CD4-positive, alpha-beta T cell treated with Interferon gamma for 1 hour (primary cell): ENCODE results near the gene KRTAP5-2.
"Not testable (repeated sequence)": the region's sequence is repeated elsewhere in the genome, so short reads cannot be mapped to it uniquely, and the experiment has no call there.

Experiments used
- DNase-seq: peaks from one replicate; pipeline ENCODE4 v3.0.0-alpha.2; 2020

The KRTAP5-2 gene

DNA sequence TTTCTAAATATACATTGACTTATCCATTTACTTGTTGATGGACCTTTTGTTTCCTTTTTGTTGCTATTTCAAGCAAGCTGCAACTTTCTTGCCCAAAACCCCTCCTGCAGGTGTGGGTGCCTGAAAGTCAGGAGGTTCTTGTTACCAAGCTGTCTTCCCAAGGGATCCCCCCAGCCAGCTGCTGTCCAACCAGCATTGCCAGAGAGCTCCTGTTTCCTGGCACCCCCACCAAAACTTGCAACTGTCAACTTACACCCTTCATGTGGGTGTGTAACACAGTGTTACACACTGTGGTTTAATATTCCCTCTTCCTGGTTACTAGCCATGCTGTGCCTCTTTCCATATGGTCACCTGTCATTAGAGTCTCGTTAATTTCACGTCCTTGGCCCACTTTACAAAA lies 11.4 kb downstream of the KRTAP5-2 start:
- DNase-seq: no peak

- not testable (repeated sequence) for DNase-seq
Measured at GRCh38 chr11:1584661-1585370, 13.3 kb downstream of the KRTAP5-2 start, which contains the start of gene KRTAP5-1. Gene KRTAP5-1 (minus strand): TSS chr11:1585283. CDS start chr11:1585249, 34 bp downstream.

DNA sequence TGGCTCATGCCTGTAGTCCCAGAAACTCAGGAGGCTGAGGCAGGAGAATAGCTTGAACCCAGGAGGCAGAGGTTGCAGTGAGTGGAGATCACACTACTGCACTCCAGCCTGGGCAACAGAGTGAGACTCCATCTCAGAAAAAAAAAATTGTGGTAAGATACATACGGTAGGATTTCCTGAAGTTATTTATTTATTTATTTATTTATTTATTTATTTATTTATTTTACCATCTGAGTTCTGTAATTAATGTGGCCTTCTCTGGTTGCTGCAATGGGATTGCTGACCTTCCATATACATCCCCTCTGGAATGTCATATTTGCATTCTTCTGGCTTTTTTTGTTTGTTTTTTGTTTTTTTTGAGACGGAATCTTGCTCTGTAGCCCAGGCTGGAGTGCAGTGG lies 15.2 kb downstream of the KRTAP5-2 start:
- not testable (repeated sequence) for DNase-seq

- no peak for DNase-seq
Measured at GRCh38 chr11:1581976-1582375, 16.1 kb downstream of the KRTAP5-2 start.

GRCh38 chr11:1576825-1577224 lies 21.3 kb downstream of the KRTAP5-2 start:
- DNase-seq: no peak

DNA sequence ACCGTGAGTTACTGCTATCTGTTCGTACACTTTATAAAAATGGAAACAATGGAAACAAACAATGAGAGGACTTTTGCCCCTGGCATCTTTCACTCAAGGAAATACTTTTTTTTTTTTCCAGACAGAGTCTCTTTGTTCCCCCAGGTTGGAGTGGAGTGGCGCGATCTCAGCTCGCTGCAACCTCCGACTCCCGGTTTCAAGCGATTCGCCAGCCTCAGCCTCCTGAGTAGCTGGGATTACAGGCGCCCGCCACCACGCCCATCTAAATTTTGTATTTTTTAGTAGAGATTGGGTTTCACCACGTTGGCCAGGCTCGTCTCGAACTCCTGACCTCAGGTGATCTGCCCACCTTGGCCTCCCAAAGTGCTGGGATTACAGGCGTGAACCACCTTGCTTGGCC lies 22.3 kb downstream of the KRTAP5-2 start:
- not testable (repeated sequence) for DNase-seq

DNA sequence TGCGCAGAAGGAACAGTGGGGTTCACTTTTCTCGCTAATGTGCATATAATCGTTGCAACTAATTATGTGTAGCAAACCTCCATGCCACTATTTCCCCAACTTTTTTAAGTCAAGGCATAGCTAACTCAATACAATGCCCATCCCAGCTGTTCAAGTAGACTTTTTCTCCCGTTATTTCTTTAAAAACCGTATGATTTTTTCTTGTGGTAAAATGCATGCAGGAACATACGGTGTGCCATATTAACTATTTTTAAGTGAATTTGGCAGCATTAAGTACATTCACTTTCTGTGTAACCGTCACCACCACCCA lies 23.2 kb downstream of the KRTAP5-2 start:
- no peak for DNase-seq

DNA sequence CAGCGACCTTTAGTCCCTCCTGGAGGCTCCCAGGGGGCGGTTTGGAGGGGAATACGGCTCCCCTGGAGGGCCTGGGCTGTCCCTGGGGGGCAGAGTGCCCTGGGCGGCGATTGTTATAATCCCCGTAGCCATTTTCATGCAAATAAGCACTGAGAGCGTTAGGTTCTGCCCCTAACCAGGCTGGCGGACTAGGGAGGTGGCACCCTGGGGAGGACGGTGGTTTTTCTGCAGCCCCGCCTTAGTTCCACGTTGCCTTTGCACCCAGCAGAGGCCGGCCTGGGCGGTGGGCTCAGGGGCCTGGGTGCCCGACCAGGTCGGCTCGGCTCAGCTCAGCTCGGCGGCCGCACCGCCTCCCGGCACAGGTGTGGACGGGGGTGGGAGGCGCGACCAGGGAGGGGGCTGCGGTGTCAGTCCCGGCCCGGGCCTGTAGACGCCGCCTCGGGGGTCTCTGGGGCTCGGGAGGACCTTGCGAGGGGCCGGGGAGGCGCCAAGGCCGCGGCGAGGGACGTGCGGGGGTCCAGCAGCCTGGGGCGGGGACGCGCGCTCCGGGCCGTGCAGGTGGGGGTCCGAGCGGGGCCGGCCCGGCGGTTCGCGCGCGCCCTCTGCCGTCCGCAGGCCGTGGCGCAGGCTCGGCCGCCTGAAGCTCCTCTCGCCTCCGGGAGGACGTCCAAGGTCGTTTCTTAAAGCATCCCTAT lies 23.7 kb downstream of the KRTAP5-2 start:
- peak; percentile 70 for DNase-seq

DNA sequence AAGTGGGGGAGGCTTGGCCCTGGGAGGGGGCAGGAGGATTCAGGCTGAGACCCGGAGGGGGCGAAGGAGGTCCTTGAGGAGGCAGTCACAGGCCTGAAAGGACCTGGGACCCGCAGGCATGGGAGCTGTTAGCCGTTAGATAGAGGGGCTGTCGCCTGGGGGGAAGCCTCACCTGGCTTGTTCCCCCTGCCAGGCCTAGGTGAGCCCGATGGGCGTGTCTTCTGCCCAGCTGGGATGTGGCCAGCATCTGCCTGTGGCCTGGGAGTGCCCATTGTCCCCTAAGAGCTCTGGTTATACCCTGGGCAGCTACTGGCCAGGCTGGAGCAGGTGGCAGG lies 24.2 kb downstream of the KRTAP5-2 start:
- DNase-seq: no peak

DNA sequence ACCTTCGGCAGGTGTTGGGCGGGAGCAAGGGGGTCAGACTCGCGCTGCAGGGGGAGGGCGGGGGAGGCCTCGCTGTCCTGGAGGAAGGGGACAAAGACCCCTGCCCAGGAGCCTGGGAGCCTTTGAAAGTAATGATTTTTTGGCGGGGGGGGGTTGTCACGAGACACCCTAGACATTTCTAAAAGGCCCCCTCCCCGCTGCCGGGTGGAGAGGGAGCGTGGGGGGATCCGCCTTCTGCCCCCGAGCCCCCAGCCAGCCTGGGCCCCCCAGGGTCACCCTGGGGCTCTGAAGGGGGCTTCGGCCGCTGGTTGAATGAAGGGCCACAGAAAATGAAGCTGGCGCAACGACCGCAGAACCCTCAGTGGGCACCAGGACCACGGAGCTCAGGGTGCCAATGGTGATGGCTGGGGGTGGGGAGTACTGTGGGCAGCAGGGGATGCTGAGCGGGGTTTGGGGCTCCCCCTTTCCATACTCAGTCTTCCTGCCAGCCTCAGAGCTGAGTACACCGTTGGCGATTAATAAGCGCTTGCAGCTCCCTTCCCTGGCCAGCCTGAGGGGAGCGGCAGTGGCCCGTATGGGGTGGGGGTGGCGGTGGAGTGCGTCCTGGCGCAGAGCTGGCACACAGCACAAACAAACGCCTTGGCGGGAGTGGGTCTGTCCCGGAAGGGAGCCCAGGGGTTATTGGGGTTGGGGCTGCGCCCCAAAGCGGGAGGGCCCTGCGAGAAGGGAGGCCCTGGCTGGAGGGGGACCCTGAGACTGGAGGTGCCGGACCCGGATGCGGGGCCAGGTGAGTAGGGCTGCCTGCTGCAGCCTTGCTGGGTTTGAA lies 24.8 kb downstream of the KRTAP5-2 start:
- peak; percentile 47 for DNase-seq

DNA sequence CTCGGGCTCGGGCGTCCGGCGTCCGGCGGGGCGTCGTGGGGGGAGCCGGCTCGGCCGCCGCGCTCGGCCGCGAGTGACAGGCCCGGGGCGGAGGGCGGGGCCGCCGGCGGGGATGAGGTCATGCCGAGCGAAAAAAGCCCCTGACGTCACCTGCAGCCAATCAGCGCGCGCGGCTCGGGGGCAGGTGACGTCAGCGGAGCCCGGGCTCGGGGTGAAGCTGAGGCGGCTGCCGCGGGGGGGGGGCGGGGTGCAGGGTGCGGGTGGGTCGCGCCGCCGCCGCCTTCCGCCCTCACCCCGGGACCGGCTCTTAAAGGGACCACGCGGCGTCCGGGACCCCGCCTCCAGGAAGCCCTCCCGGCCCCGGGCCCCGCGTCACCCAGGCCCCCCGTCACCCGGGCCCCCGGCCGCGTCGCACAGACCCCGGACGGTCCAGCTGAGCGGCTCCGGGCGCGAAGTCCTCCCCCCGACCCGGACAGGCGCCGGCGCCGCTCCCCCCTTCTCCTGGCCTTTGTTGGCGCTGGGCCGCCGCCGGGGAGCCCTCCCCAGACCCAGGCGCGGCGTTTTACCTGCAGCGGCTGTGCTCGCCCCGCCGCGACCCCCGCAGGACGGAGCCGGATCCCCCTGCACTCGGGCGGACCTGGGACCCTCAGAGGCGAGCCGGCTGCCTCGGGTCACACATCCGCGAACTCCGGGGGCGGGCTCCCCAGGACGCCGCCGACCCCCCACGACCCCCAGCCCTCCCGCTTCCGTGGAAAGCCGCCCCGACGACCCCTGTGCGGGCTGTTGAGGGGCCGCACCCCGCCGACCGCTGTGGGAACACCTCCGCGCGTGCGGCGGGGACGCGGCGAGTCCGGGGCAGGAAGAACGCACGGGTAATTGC lies 25.7 kb downstream of the KRTAP5-2 start, which contains the start of gene DUSP8:
DUSP8 (minus strand) TSS at position 75 of the 880 bp plus-strand sequence. CDS start 6,445 bp downstream, outside the sequence.
- DNase-seq: peak; percentile 95

- no peak for DNase-seq
Measured at GRCh38 chr11:1571760-1572196, 26.3 kb downstream of the KRTAP5-2 start.

DNA sequence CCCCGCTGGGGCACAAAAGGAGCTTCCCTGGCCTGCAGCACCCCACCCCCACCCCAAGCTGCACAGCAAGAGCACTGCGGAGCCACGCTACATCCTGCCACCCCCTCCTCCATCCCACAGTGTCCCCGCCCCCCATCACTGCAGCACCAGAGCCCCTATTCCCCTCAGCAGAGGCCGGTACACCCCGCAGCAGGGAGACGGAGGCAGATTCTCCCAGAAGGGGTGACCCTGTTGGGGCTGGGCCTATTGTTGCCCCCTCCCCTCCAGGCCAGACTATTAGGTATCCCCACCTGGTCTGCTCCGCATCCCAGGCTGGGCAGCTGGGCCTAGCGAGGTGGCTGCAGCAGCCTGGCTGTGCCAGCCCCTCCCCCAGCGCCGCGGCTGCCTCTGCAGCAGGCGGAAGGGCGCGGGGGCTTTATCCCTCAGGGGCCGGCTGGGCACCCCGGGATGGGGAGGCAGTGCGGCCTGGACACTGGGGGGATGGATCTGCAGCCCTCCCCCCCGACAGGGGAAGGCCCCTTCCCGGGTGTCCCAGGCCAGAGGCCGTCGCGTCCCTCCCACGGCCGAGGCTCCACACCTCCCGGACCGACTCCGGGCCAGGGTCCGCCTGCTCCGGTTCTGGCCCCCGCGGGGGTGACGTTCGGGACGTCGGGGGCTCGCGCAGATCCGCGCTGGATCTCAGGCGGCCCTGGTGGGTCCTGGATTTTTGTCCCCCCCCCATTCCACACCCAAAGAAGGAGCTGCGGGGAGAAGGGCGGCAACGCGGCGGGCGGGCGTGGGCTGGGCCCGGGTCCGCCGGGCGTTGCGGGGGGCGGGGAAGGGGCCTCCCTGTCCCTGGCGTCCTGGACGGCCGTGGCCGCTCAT lies 27.0 kb downstream of the KRTAP5-2 start:
- peak; percentile 46 for DNase-seq

- DNase-seq: no peak
Measured at GRCh38 chr11:1570531-1570895, 27.6 kb downstream of the KRTAP5-2 start.

GRCh38 chr11:1570001-1570453 lies 28.1 kb downstream of the KRTAP5-2 start:
- no peak for DNase-seq

DNA sequence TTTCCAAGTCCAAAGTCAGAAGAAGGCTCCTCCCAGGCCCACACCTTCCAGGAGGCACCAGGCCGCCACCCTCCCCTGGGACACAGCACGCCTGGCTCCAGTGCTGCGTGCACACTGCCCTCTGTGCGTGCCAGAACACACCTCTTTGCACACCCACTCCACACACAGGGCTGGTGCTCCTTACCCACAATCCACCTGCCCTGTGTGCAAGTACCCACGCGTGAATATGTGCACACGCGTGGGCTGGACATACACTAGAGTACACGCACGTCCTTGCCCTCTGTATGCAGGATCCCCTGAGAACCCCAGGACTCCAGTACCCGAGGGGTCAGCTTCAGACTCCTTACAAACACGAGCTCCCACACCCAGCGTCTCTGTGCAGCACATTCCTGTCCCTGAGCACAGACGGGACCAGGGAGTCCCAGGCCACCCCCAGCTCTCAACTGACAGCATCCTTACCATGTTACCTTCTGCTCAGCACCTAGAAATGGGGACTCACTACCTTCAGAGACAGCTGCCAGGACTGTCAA lies 28.8 kb downstream of the KRTAP5-2 start:
- DNase-seq: no peak

- DNase-seq: peak; percentile 76
Measured at GRCh38 chr11:1568441-1568911, 29.6 kb downstream of the KRTAP5-2 start.

DNA sequence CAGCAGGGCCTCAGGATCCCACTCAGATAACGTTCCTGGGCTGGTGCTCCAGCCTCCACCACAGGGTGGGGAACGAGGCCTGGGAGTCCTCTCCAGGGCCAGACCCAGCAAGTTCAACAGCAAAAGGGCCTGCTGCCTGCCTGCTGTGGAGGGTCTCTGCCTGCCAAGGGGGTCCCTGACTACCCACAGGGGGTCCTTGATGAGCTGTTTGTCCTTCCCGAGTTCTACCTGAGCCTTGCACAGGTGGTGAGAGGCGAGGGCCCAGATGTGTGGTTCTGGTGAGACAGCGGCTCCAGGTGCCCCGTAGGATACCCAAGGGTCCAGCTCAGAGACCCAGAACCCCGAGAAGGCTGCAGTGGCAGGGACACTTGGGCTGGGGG lies 30.4 kb downstream of the KRTAP5-2 start:
- DNase-seq: no peak

DNA sequence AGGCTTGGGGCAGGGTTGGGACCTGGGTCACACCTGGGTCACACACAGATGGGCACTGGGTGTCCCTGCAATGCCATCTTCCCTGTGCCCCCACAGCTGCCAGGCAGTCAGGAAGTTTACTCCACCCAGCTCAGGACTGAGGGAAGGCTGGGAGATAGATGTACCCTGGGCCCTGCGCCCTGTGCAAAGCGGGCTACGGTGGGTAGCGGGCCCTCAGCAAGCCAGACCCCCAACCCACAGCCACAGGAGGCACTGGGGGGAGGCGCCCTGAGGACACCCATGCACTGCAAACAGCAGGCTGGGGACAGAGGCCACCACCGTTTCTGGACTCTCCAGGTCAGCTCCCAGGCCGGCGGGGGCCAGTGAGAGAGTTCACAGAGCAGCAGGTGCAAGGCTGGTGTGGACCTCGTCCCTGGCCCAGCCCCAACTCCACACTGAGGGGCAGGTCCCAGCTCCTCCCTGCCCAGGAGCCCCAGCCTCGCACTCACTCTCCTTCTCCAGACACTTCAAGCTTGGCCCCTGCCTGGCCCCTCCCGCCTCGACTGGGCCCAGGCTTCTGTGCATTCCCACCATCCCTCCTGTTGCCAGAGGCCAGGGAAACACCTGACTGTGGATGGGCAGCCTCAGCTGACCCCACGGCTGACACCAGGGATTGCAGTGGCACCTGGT lies 30.9 kb downstream of the KRTAP5-2 start:
- DNase-seq: no peak

- no peak for DNase-seq
Measured at GRCh38 chr11:1566381-1567051, 31.6 kb downstream of the KRTAP5-2 start.
